Tibial artery (tissue), 4 donors: Measurements from ENCODE around the gene TMBIM6.
A peak's percentile ranks its signal among the peaks of the same experiment; 100 is the strongest.

Experiments used
- DNase-seq, 2 donors: peaks; one replicate each; pipeline ENCODE4 v3.0.0-alpha.2; 2019
- H3K27ac ChIP-seq, 2 donors: fragments of 200-600 bp; sonication (generic) in 1 of 2; 1 replicate in 1 of 2; 2 replicates in 1 of 2; pipeline ENCODE4 v1.5.1; 2018 to 2019; ENCODE audit warnings: mild to moderate bottlenecking in 1 of 2
- H3K27me3 ChIP-seq, 2 donors: fragments of 200-600 bp; sonication (generic) in 1 of 2; one replicate each; pipeline versions ENCODE4 v1.5.1 to v1.6.0; 2016 to 2019
- H3K36me3 ChIP-seq, 3 donors: fragments of 200-600 bp; sonication (generic) in 2 of 3; one replicate each; pipeline ENCODE4 v1.5.1; 2016 to 2019; ENCODE audit warnings: mild to moderate bottlenecking in 2 of 3
- H3K4me1 ChIP-seq, 4 donors: fragments of 200-600 bp; sonication (generic) in 2 of 4; 1 replicate in 3 of 4; 2 replicates in 1 of 4; pipeline ENCODE4 v1.5.1; 2016 to 2019
- H3K4me3 ChIP-seq, 2 donors: fragments of 200-600 bp; sonication (generic) in 1 of 2; 1 replicate in 1 of 2; 2 replicates in 1 of 2; pipeline ENCODE4 v1.5.1; 2018 to 2019; ENCODE audit warnings: mild to moderate bottlenecking in 2 of 2
- H3K9me3 ChIP-seq, 3 donors: fragments of 200-600 bp; sonication (generic) in 1 of 3; one replicate each; pipeline ENCODE4 v1.5.1; 2016 to 2019
- CTCF ChIP-seq, 2 experiments: fragments of 200-600 bp in 1 of 2; fragments of 450-650 bp in 1 of 2; IDR thresholded peaks; one replicate each; pipeline ENCODE4 v1.5.1; 2017 to 2019; ENCODE audit warnings: antibody characterized with exemption in 2 of 2, mild to moderate bottlenecking in 1 of 2, moderate library complexity in 1 of 2
- intact Hi-C: fragments of 100-400 bp; cut with DNase I; formaldehyde crosslinking; loops from one replicate; pipeline ENCODE4 v1.15.0; 2023; ENCODE audit warnings: low total_unique reads

The TMBIM6 gene

DNA sequence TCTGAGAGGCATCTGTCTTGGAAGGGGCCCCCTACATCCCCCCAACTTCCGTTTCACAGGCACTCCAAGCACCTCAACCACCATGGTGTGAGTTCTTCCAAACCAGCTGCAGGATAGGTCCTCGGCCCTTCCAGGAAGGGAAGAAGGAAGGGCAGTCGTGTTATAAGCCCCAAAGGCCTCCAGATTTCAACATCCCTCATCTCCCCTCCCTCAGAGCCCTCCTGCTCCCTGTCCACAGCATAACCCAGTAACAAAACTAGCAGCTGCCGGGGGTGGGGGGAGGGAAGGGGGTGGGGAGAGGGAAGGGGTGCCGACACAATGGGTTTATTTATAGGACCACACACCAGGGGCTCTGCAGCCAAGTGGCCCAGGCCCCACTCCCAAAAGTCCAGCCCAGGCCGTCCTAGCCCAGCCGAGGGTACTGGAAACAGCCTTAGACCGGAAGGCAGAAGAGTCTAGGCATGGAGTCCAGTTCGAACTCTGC is 68.6 kb downstream of the TMBIM6 start:
- no peak for TF ChIP-seq CTCF (IDR thresholded peaks at IDR 0.05)
- intact Hi-C loops, result no loop called here
- H3K27me3 ChIP-seq, result no peaks in the 10 kb centered on the region
- no peak overlapping the region for H3K4me3 ChIP-seq
- peaks cover 9 to 21% (median 19%) of the 10 kb centered on the region in 3 donors for H3K36me3 ChIP-seq
- peak overlapping the region; percentile 68 to 71 for H3K27ac ChIP-seq
- H3K4me1 ChIP-seq, result peaks cover 0 to 32% (median 23%) of the 10 kb centered on the region in 4 donors
- no peak for DNase-seq
- no peaks in the 10 kb centered on the region for H3K9me3 ChIP-seq

GRCh38 chr12:49811136-49811535 is 69.8 kb downstream of the TMBIM6 start:
- Histone ChIP-seq H3K27ac (no peak overlapping the region), H3K4me1 (peaks cover 0 to 32% (median 23%) of the 10 kb centered on the region in 4 donors), H3K36me3 (peaks cover 0 to 9% (median 8%) of the 10 kb centered on the region in 3 donors), H3K27me3 (no peaks in the 10 kb centered on the region), H3K4me3 (no peak overlapping the region), H3K9me3 (no peaks in the 10 kb centered on the region)
- DNase-seq, result no peak
- intact Hi-C loops, result no loop called here
- TF ChIP-seq CTCF (IDR thresholded peaks at IDR 0.05), result no peak

GRCh38 chr12:49811961-49812401 is 70.6 kb downstream of the TMBIM6 start:
- TF ChIP-seq CTCF (IDR thresholded peaks at IDR 0.05), result no peak
- Histone ChIP-seq H3K36me3 (peaks cover 0 to 6% (median 6%) of the 10 kb centered on the region in 3 donors), H3K4me3 (no peak overlapping the region), H3K27me3 (no peaks in the 10 kb centered on the region), H3K4me1 (peaks cover 0 to 32% (median 23%) of the 10 kb centered on the region in 4 donors), H3K27ac (no peak overlapping the region), H3K9me3 (no peaks in the 10 kb centered on the region)
- DNase-seq, result no peak
- intact Hi-C loops, result no loop called here

DNA sequence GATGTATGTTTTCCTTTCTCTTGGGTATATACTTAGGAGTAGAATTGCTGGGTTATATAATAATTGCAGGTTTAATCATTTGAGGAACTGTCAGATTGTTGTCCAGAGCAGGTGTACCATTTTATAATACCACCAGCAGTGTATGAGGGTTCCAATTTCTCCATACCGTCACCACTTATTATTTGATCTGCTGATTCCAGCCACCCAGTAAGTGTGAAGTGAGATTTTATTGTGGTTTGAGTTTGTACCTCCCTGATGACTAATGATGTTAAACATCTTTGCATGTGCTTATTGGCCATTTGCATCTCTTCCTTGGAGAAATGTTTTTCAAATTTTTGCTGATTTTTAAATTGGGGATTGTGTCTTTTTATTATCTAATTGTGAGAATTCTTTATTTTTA is 71.8 kb downstream of the TMBIM6 start:
- H3K27me3 ChIP-seq, result no peaks in the 10 kb centered on the region
- TF ChIP-seq CTCF (IDR thresholded peaks at IDR 0.05), result no peak
- H3K27ac ChIP-seq, result no peak overlapping the region
- H3K9me3 ChIP-seq, result no peaks in the 10 kb centered on the region
- peaks cover 0 to under 1% (median 0%) of the 10 kb centered on the region in 3 donors for H3K36me3 ChIP-seq
- H3K4me3 ChIP-seq, result no peak overlapping the region
- intact Hi-C loops, result no loop called here
- H3K4me1 ChIP-seq, result peaks cover 0 to 28% (median 21%) of the 10 kb centered on the region in 4 donors
- DNase-seq, result no peak
